NB4 (cell line): ENCODE measurements around the gene FANCD2.

ENCODE experiments used
- DNase-seq: peaks from one replicate; pipeline ENCODE4 v3.0.0; 2010; ENCODE audit warnings: low read depth
- H3K4me3 ChIP-seq: one replicate; pipeline ENCODE4 v1.5.1; 2011; ENCODE audit warnings: mild to moderate bottlenecking, low read depth, low read length, moderate library complexity
- MYC ChIP-seq: IDR thresholded peaks from 2 replicates; pipeline ENCODE4 v1.6.1; 2011; ENCODE audit warnings: low read depth, low read length
- POLR2A ChIP-seq: IDR thresholded peaks from 2 replicates; pipeline ENCODE4 v1.6.1; 2011; ENCODE audit warnings: mild to moderate bottlenecking; ENCODE audit not compliant: insufficient read length; ENCODE audit errors: extremely low read depth
- TF ChIP-seq, protein P1 (sequence below): IDR thresholded peaks from one replicate; pipeline ENCODE4 v1.5.1; 2012; ENCODE audit warnings: low read depth, low read length
- TF ChIP-seq, protein P2 (sequence below): IDR thresholded peaks from 2 replicates; pipeline ENCODE4 v1.6.1; 2011; ENCODE audit warnings: low read depth, low read length

The FANCD2 gene

DNA sequence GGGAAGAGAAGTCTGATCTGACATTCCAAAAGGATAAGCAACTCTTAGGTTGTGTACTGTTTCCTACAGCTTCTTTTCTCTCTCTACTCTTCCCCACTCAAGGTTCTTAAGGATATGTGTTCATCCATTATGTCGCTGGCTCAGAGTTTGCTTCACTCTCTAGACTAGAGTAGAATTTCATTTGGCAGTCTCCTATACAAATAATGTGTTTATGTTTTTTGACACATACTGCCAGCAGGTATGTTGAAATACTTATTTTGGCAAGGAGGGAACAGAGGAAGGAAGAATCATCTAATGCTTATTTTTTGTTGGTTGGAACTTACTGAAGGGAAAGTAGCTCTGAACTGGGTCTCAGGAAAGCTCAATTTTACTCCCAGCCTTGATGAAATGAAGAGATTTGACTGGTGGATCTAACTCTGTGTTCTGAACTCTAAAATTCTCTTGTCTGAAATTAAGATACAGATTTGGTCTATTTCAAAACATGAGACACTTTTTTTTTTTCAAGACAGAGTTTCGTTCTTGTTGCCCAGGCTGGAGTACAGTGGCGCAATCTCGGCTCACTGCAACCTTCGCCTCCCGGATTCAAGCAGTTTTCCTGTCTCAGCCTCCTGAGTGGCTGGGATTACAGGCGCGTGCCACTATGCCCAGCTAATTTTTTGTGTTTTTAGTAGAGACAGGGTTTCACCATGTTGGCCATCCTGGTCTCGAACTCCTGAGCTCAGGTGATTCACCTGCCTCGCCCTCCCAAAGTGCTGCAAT lies 32.0 kb upstream of the FANCD2 start:
- TF ChIP-seq, protein P1, sequence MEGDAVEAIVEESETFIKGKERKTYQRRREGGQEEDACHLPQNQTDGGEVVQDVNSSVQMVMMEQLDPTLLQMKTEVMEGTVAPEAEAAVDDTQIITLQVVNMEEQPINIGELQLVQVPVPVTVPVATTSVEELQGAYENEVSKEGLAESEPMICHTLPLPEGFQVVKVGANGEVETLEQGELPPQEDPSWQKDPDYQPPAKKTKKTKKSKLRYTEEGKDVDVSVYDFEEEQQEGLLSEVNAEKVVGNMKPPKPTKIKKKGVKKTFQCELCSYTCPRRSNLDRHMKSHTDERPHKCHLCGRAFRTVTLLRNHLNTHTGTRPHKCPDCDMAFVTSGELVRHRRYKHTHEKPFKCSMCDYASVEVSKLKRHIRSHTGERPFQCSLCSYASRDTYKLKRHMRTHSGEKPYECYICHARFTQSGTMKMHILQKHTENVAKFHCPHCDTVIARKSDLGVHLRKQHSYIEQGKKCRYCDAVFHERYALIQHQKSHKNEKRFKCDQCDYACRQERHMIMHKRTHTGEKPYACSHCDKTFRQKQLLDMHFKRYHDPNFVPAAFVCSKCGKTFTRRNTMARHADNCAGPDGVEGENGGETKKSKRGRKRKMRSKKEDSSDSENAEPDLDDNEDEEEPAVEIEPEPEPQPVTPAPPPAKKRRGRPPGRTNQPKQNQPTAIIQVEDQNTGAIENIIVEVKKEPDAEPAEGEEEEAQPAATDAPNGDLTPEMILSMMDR: no peak
- TF ChIP-seq, protein P2, sequence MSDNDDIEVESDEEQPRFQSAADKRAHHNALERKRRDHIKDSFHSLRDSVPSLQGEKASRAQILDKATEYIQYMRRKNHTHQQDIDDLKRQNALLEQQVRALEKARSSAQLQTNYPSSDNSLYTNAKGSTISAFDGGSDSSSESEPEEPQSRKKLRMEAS: no peak
- TF ChIP-seq MYC: no peak
- TF ChIP-seq POLR2A: no peak
- no peak overlapping the region for H3K4me3 ChIP-seq
- DNase-seq: no peak

DNA sequence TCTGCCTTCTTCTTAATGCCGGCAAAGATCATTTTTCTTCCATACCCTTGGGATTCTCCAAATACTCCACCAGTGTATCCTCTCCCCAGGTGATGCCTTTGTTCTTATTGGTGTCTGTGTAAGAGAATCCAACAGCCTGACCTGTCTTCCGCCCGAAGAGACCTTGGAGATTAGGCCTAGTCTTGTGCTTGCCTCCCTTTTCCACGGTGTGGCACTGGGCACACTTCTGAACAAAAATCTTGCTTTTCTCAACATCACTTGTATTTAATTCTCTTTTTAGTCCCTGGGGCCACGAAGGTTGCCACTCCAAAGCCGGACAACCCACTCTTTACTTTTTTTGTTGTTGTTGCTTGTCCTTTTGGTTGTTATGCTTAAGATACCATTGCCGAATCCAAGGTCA lies 25.6 kb upstream of the FANCD2 start:
- TF ChIP-seq, protein P1: no peak
- TF ChIP-seq POLR2A: no peak
- TF ChIP-seq MYC: no peak
- TF ChIP-seq, protein P2: no peak
- no peak overlapping the region for H3K4me3 ChIP-seq
- DNase-seq: no peak

DNA sequence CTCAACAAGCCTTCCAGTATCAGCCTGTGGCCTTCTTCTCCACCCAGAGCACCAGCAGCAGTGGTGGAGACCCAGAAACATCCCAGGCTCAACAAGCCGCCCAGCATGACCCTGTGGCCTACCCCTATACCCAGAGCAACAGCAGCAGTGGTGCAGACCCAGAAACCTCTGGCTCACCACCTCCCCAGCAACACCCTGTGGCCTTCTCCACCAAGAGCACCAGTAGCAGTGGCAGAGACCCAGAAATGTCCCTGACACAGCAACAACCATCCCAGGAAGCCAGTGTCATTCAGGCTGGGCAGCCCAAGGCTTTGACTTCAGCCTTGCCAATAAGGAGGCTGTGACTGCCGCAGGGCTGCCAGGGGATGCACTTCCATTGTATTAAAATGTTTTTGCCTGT lies 23.3 kb upstream of the FANCD2 start:
- DNase-seq: no peak
- TF ChIP-seq, protein P1: no peak
- TF ChIP-seq MYC (no peak), POLR2A (no peak)
- TF ChIP-seq, protein P2: no peak

DNA sequence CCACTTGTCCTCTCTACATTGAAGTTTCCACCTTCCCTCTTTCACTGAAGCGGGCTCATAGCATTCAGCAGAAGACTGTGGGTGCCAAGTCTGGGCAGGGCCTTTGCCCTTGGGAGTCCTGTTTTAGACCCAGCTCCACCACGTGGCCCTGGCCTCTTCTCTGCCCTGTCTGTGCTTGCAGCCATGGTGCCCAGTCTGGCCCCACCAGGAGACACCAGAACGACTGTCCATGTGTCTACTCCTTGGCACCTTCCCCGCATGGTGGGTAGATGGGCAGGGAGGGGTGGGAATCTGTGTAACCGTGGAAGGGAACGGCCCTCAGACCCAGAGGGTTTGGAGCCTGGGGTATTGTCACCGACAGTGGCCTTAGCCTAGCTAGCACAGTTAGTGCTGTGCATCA lies 21.7 kb upstream of the FANCD2 start:
- TF ChIP-seq, protein P2: no peak
- DNase-seq: no peak
- H3K4me3 ChIP-seq: no peak overlapping the region

More for the DNA sequence above, 23.3 kb upstream of the FANCD2 start:
- H3K4me3 ChIP-seq: no peak overlapping the region

DNA sequence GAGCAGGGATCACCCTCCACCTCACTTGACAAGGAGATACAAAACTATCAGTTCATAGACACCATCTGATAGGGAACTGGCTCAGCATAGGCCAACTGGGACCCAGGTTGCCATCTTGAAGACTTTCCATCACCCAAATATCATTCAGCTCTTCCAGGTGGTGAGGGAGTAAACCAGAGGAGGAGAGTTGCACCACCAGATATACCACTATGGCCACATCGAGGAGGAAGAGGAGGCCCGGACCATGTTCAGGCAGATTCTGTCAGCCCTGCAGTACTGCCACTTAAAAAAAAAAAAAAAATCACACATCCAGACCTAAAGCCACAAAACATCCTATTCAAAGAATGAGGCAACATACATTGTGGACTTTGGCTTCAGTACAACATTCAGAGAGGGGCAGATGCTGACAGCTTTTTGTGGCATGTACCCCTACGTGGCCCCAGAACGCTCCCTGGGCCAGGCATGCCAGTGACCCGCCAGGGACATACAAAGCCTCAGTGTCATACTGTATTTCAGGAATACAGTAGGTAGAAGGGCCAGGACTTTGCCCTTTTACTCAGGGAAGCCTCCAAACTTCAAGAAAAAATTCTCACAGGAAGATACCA lies 21.2 kb upstream of the FANCD2 start:
- no peak overlapping the region for H3K4me3 ChIP-seq
- no peak for TF ChIP-seq MYC
- no peak for DNase-seq

DNA sequence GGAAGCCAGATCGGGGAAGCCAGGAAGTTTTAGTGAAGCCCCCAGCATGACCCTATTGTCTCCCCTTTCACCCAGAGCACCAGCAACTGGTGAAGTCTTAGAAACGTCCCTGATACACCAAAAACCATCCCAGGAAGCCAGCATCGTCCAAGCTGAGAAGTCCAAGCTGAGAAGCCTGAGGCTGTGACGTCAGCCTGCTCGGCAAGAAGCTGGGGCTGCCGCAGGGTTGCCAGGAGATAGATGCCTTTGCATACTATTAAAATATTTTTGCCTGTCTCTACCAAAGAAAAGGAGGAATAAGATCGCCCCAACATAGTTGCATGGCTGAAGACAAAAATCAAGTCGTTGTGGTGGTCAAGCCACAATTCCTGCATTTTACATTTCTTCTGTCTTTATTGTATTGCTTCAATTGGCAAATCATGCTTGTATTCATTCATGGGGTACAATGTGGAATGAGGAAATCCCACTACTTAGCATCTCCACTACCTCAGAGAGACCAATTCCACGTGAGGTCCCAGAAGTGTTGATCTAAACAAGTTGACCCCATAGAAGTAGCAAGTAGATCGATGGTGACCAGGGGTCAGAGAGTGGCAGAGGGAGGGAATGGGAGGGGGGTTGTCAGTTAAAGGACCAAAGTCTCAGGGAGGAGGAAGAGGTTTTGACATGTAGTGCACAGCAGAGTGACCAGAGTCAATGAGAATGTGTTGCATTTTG lies 20.0 kb upstream of the FANCD2 start:
- TF ChIP-seq, protein P2: no peak
- no peak for TF ChIP-seq MYC
- no peak for TF ChIP-seq POLR2A
- TF ChIP-seq, protein P1: no peak

More for the DNA sequence above, 20.0 kb upstream of the FANCD2 start:
- no peak for DNase-seq
- H3K4me3 ChIP-seq: no peak overlapping the region
